Measurements from ENCODE around the gene MRGPRF. TPM values are rescaled to one million over a fixed set of nuclear protein-coding genes. Genes with fewer than 3 reads are reported as not detected.
A peak's percentile ranks its signal among the peaks of the same experiment; 100 is the strongest.

Gene MRGPRF
- 25.1 TPM for polyA plus RNA-seq (2013, experiment 1 of 2; ENCODE audit: insufficient read length)
- 26.4 TPM for polyA plus RNA-seq (2013, experiment 2 of 2; ENCODE audit: insufficient read length)

GRCh38 chr11:69013009-69013951, at the start of gene MRGPRF:
Gene MRGPRF, minus strand, starts transcription at chr11:69013246. Its CDS starts 3,345 bp downstream, at chr11:69009901.
- DNase-seq = peak; percentile 92

GRCh38 chr11:69062169-69062855, 49.3 kb upstream of the MRGPRF start:
- DNase-seq = no peak

GRCh38 chr11:69061713-69062053, 48.6 kb upstream of the MRGPRF start:
- no peak for DNase-seq

- no peak for DNase-seq
Measured at GRCh38 chr11:69060806-69061712, 48.0 kb upstream of the MRGPRF start.

- DNase-seq = no peak
Measured at GRCh38 chr11:69059985-69060384, 46.9 kb upstream of the MRGPRF start.

- DNase-seq = no peak
Measured at GRCh38 chr11:69059429-69059828, 46.4 kb upstream of the MRGPRF start.

- DNase-seq = no peak
Measured at GRCh38 chr11:69058511-69059270, 45.6 kb upstream of the MRGPRF start.

- no peak for DNase-seq
Measured at GRCh38 chr11:69057801-69058200, 44.8 kb upstream of the MRGPRF start.

GRCh38 chr11:69057236-69057635, 44.2 kb upstream of the MRGPRF start:
- no peak for DNase-seq

- DNase-seq = no peak
Measured at GRCh38 chr11:69055598-69056516, 42.8 kb upstream of the MRGPRF start.

GRCh38 chr11:69055212-69055586, 42.2 kb upstream of the MRGPRF start:
- no peak for DNase-seq

GRCh38 chr11:69054397-69055211, 41.6 kb upstream of the MRGPRF start:
- DNase-seq = no peak

- no peak for DNase-seq
Measured at GRCh38 chr11:69053546-69054396, 40.7 kb upstream of the MRGPRF start.

- no peak for DNase-seq
Measured at GRCh38 chr11:69053169-69053477, 40.1 kb upstream of the MRGPRF start.

- no peak for DNase-seq
Measured at GRCh38 chr11:69052343-69053168, 39.5 kb upstream of the MRGPRF start.

- no peak for DNase-seq
Measured at GRCh38 chr11:69051381-69052342, 38.6 kb upstream of the MRGPRF start.

Data from fibroblast of skin of abdomen (primary cell).